NB4 (cell line): ENCODE measurements around the gene TSPAN18.

Experiments
- DNase-seq: peaks from one replicate; pipeline ENCODE4 v3.0.0; 2010; ENCODE audit warnings: low read depth
- H3K4me3 ChIP-seq: one replicate; pipeline ENCODE4 v1.5.1; 2011; ENCODE audit warnings: mild to moderate bottlenecking, low read depth, low read length, moderate library complexity
- CTCF ChIP-seq: IDR thresholded peaks from one replicate; pipeline ENCODE4 v1.5.1; 2012; ENCODE audit warnings: low read depth, low read length
- MAX ChIP-seq: IDR thresholded peaks from 2 replicates; pipeline ENCODE4 v1.6.1; 2011; ENCODE audit warnings: low read depth, low read length
- MYC ChIP-seq: IDR thresholded peaks from 2 replicates; pipeline ENCODE4 v1.6.1; 2011; ENCODE audit warnings: low read depth, low read length
- POLR2A ChIP-seq: IDR thresholded peaks from 2 replicates; pipeline ENCODE4 v1.6.1; 2011; ENCODE audit warnings: mild to moderate bottlenecking; ENCODE audit not compliant: insufficient read length; ENCODE audit errors: extremely low read depth

TSPAN18 gene

GRCh38 chr11:44920451-44920850 is 193.7 kb downstream of the TSPAN18 start:
- no peak for DNase-seq
- no peak overlapping the region for H3K4me3 ChIP-seq
- TF ChIP-seq CTCF, result no peak
- TF ChIP-seq POLR2A, result no peak
- TF ChIP-seq MYC, result no peak
- no peak for TF ChIP-seq MAX

- no peak overlapping the region for H3K4me3 ChIP-seq
- DNase-seq, result no peak
- TF ChIP-seq CTCF, result no peak
- TF ChIP-seq MAX, result no peak
- TF ChIP-seq POLR2A, result no peak
- TF ChIP-seq MYC, result no peak
Measured at GRCh38 chr11:44923115-44923514, 196.4 kb downstream of the TSPAN18 start.

GRCh38 chr11:44923806-44924205 is 197.0 kb downstream of the TSPAN18 start:
- DNase-seq, result no peak
- TF ChIP-seq MYC (no peak), POLR2A (no peak), MAX (no peak), CTCF (no peak)
- H3K4me3 ChIP-seq, result no peak overlapping the region

GRCh38 chr11:44926036-44926435 is 199.3 kb downstream of the TSPAN18 start:
- no peak for DNase-seq
- TF ChIP-seq MAX (no peak), MYC (no peak), POLR2A (no peak), CTCF (no peak)
- H3K4me3 ChIP-seq, result no peak overlapping the region

- H3K4me3 ChIP-seq, result no peak overlapping the region
- TF ChIP-seq POLR2A, result no peak
- TF ChIP-seq CTCF, result peak; percentile 72
- no peak for TF ChIP-seq MYC
- DNase-seq, result peak; percentile 75
Measured at GRCh38 chr11:44927174-44927661, 200.5 kb downstream of the TSPAN18 start.

GRCh38 chr11:44928144-44928543 is 201.4 kb downstream of the TSPAN18 start:
- TF ChIP-seq MYC (no peak), MAX (no peak), CTCF (no peak), POLR2A (no peak)
- H3K4me3 ChIP-seq, result no peak overlapping the region
- DNase-seq, result no peak
